Measurements from ENCODE around the gene C1QTNF2. TPM values are rescaled to one million over a fixed set of nuclear protein-coding genes. Genes with fewer than 3 reads are reported as not detected.

C1QTNF2 gene
- total RNA-seq (not detected), polyA plus RNA-seq (not detected), total RNA-seq (0 to 0.09 (median 0) reads per million in 6 experiments)

GRCh38 chr5:160369990-160370712 lies at the start of gene C1QTNF2:
TSS of gene C1QTNF2 (minus strand) at chr5:160370626. CDS start at chr5:160355011, 15,615 bp downstream.
- DNase-seq (no peak), ATAC-seq (no peak)
- Mint-ChIP-seq H3K27me3 (peaks cover 56 to 97% (median 70%) of the 10 kb centered on the region in 5 donors), H3K9me3 (no peaks in the 10 kb centered on the region), H3K27ac (no peak within 1 kb of the TSS), H3K36me3 (peaks cover 0 to 4% (median 0%) of the 10 kb centered on the region in 3 donors), H3K4me1 (peaks cover 2 to 23% (median 17%) of the 10 kb centered on the region in 4 donors), H3K4me3 (peak within 1 kb of the TSS; percentile 36 to 82 (median 59))
- POLR2A ChIA-PET: no interaction called here

- ATAC-seq: no peak
- POLR2A ChIA-PET: interaction anchor here (2.3 kb wide), 1 partner anchor 19 kb away, joined by 15 read pairs; no protein-coding TSS in a partner anchor
- Mint-ChIP-seq H3K36me3 (peaks cover 0 to 13% (median 4%) of the 10 kb centered on the region in 3 donors), H3K4me3 (peak overlapping the region; percentile 80 to 99 (median 98)), H3K27me3 (no peaks in the 10 kb centered on the region), H3K27ac (peak overlapping the region in 5 of 10 donors; percentile 17 to 100 (median 54)), H3K4me1 (peaks cover 30 to 85% (median 75%) of the 10 kb centered on the region in 4 donors), H3K9me3 (no peaks in the 10 kb centered on the region)
- DNase-seq: no peak
Observed at GRCh38 chr5:160420331-160420610, 49.8 kb upstream of the C1QTNF2 start.

- no peaks in the 10 kb centered on the region for H3K9me3 Mint-ChIP-seq
- DNase-seq (peak in 1 of 10 donors; percentile 12), ATAC-seq (no peak)
- H3K27me3 Mint-ChIP-seq: no peaks in the 10 kb centered on the region
- peaks cover 0 to 19% (median 4%) of the 10 kb centered on the region in 3 donors for H3K36me3 Mint-ChIP-seq
- H3K27ac Mint-ChIP-seq: peak overlapping the region; percentile 95 to 100 (median 98)
- H3K4me3 Mint-ChIP-seq: peak overlapping the region; percentile 94 to 99 (median 98)
- H3K4me1 Mint-ChIP-seq: peaks cover 30 to 85% (median 74%) of the 10 kb centered on the region in 4 donors
- POLR2A ChIA-PET: interaction anchor here (0.7 to 2.3 kb wide), 6 partner anchors 15 to 411 kb away, joined by 3 to 15 read pairs (median 4); partner anchors contain the start of genes FAM200C and TTC1
Observed at GRCh38 chr5:160419458-160420330, 49.3 kb upstream of the C1QTNF2 start.

- H3K4me1 Mint-ChIP-seq: peaks cover 30 to 79% (median 70%) of the 10 kb centered on the region in 4 donors
- DNase-seq (peak; percentile 84 to 95 (median 92)), ATAC-seq (peak; percentile 78 to 85)
- H3K9me3 Mint-ChIP-seq: no peaks in the 10 kb centered on the region
- no peaks in the 10 kb centered on the region for H3K27me3 Mint-ChIP-seq
- peaks cover 0 to 28% (median 4%) of the 10 kb centered on the region in 3 donors for H3K36me3 Mint-ChIP-seq
- POLR2A ChIA-PET: interaction anchor here (0.7 to 2.3 kb wide), 6 partner anchors 14 to 410 kb away, joined by 3 to 15 read pairs (median 4); partner anchors contain the start of genes FAM200C and TTC1
- H3K4me3 Mint-ChIP-seq: peak within 1 kb of the TSS; percentile 94 to 99 (median 98)
- peak within 1 kb of the TSS; percentile 95 to 100 (median 98) for H3K27ac Mint-ChIP-seq
Observed at GRCh38 chr5:160418561-160419457, 48.4 kb upstream of the C1QTNF2 start, which contains the start of gene SLU7. TSS of gene SLU7 (minus strand) at chr5:160419081. CDS start at chr5:160415294, 3,787 bp downstream.

- peak within 1 kb of the TSS; percentile 56 to 91 (median 86) for H3K27ac Mint-ChIP-seq
- H3K27me3 Mint-ChIP-seq: no peaks in the 10 kb centered on the region
- POLR2A ChIA-PET: interaction anchor here (1.0 to 2.6 kb wide), 2 partner anchors 19 to 40 kb away, joined by 3 to 13 read pairs; partner anchors contain the start of gene SLU7
- no peaks in the 10 kb centered on the region for H3K9me3 Mint-ChIP-seq
- ATAC-seq (peak; percentile 77 to 86), DNase-seq (peak; percentile 32 to 79 (median 54))
- peaks cover 0 to 31% (median 14%) of the 10 kb centered on the region in 3 donors for H3K36me3 Mint-ChIP-seq
- H3K4me3 Mint-ChIP-seq: peak within 1 kb of the TSS; percentile 90 to 95 (median 92)
- peaks cover 6 to 22% (median 19%) of the 10 kb centered on the region in 4 donors for H3K4me1 Mint-ChIP-seq
Observed at GRCh38 chr5:160399402-160400353, 29.3 kb upstream of the C1QTNF2 start, which contains the start of gene FAM200C. TSS of gene FAM200C (minus strand) at chr5:160400054. CDS start at chr5:160395490, 4,564 bp downstream.

- POLR2A ChIA-PET: interaction anchor here (2.6 kb wide), 1 partner anchor 20 kb away, joined by 13 read pairs; the partner anchor contains the start of gene SLU7
- Mint-ChIP-seq H3K4me3 (peak overlapping the region; percentile 90 to 95 (median 92)), H3K4me1 (peaks cover 6 to 22% (median 19%) of the 10 kb centered on the region in 4 donors), H3K9me3 (no peaks in the 10 kb centered on the region), H3K27me3 (no peaks in the 10 kb centered on the region), H3K36me3 (peaks cover 0 to 23% (median 8%) of the 10 kb centered on the region in 3 donors), H3K27ac (peak overlapping the region in 3 of 10 donors; percentile 88 to 91 (median 90))
- no peak for DNase-seq
- no peak for ATAC-seq
Observed at GRCh38 chr5:160398806-160399205, 28.4 kb upstream of the C1QTNF2 start.

GRCh38 chr5:160397492-160397891 lies 27.1 kb upstream of the C1QTNF2 start:
- ATAC-seq (no peak), DNase-seq (no peak)
- Mint-ChIP-seq H3K36me3 (peaks cover 0 to 10% (median 3%) of the 10 kb centered on the region in 3 donors), H3K4me1 (peaks cover 6 to 22% (median 19%) of the 10 kb centered on the region in 4 donors), H3K4me3 (no peak overlapping the region), H3K27ac (peak overlapping the region in 1 of 10 donors; percentile 63), H3K27me3 (no peaks in the 10 kb centered on the region), H3K9me3 (no peaks in the 10 kb centered on the region)
- POLR2A ChIA-PET: interaction anchor here (0.6 kb wide), 1 partner anchor 20 kb away, joined by 4 read pairs; no protein-coding TSS in a partner anchor

- H3K4me3 Mint-ChIP-seq: no peak overlapping the region
- no peaks in the 10 kb centered on the region for H3K36me3 Mint-ChIP-seq
- H3K9me3 Mint-ChIP-seq: no peaks in the 10 kb centered on the region
- H3K27ac Mint-ChIP-seq: no peak overlapping the region
- POLR2A ChIA-PET: no interaction called here
- H3K4me1 Mint-ChIP-seq: peaks cover 4 to 17% (median 14%) of the 10 kb centered on the region in 4 donors
- ATAC-seq (no peak), DNase-seq (no peak)
- H3K27me3 Mint-ChIP-seq: no peaks in the 10 kb centered on the region
Observed at GRCh38 chr5:160395111-160395510, 24.7 kb upstream of the C1QTNF2 start.

GRCh38 chr5:160390787-160391696 lies 20.6 kb upstream of the C1QTNF2 start:
- H3K27me3 Mint-ChIP-seq: peaks cover 0 to 3% (median 0%) of the 10 kb centered on the region in 5 donors
- no peak overlapping the region for H3K27ac Mint-ChIP-seq
- H3K4me1 Mint-ChIP-seq: no peaks in the 10 kb centered on the region
- H3K36me3 Mint-ChIP-seq: peaks cover 0 to 18% (median 8%) of the 10 kb centered on the region in 3 donors
- no peak overlapping the region for H3K4me3 Mint-ChIP-seq
- peaks cover 0 to 27% (median 11%) of the 10 kb centered on the region in 9 donors for H3K9me3 Mint-ChIP-seq
- ATAC-seq (no peak), DNase-seq (peak in 2 of 10 donors; percentile 11 to 20)
- POLR2A ChIA-PET: no interaction called here

GRCh38 chr5:160387445-160387844 lies 17.0 kb upstream of the C1QTNF2 start:
- Mint-ChIP-seq H3K4me3 (no peak overlapping the region), H3K4me1 (peaks cover 0 to 5% (median 0%) of the 10 kb centered on the region in 4 donors), H3K27me3 (peaks cover 0 to 3% (median 0%) of the 10 kb centered on the region in 5 donors), H3K9me3 (peaks cover 0 to 39% (median 12%) of the 10 kb centered on the region in 9 donors), H3K27ac (no peak overlapping the region), H3K36me3 (peaks cover 0 to 23% (median 9%) of the 10 kb centered on the region in 3 donors)
- DNase-seq (no peak), ATAC-seq (no peak)
- POLR2A ChIA-PET: no interaction called here
